HG03025 (cell line): ENCODE data around the gene FJX1.
A peak's percentile ranks its signal among the peaks of the same experiment; 100 is the strongest.

ENCODE experiments used
- ATAC-seq: cut with Tn5 transposase; IDR thresholded peaks from one replicate; pipeline ENCODE4 v1.9.1; 2021; ENCODE audit warnings: mild to moderate bottlenecking, moderate library complexity; ENCODE audit not compliant: unreplicated experiment, low FRiP score

Gene FJX1

GRCh38 chr11:35602979-35603378 is 15.3 kb upstream of the FJX1 start:
- ATAC-seq, result no peak

GRCh38 chr11:35605706-35606105 is 12.6 kb upstream of the FJX1 start:
- no peak for ATAC-seq

- ATAC-seq, result no peak
Measured at GRCh38 chr11:35606206-35606605, 12.1 kb upstream of the FJX1 start.

- ATAC-seq, result no peak
Measured at GRCh38 chr11:35608502-35608901, 9.8 kb upstream of the FJX1 start.

- ATAC-seq, result no peak
Measured at GRCh38 chr11:35609656-35610055, 8.6 kb upstream of the FJX1 start.

GRCh38 chr11:35610631-35611030 is 7.6 kb upstream of the FJX1 start:
- no peak for ATAC-seq

GRCh38 chr11:35611741-35612140 is 6.5 kb upstream of the FJX1 start:
- no peak for ATAC-seq

- no peak for ATAC-seq
Measured at GRCh38 chr11:35614939-35615569, 3.2 kb upstream of the FJX1 start.

- ATAC-seq, result no peak
Measured at GRCh38 chr11:35615921-35616900, 2.0 kb upstream of the FJX1 start.

GRCh38 chr11:35617316-35617686 is 959 bp upstream of the FJX1 start:
- no peak for ATAC-seq

GRCh38 chr11:35618497-35619115 is 346 bp downstream of the FJX1 start:
- ATAC-seq, result peak; percentile 38

- peak; percentile 25 for ATAC-seq
Measured at GRCh38 chr11:35619116-35619854, 1.0 kb downstream of the FJX1 start.

- no peak for ATAC-seq
Measured at GRCh38 chr11:35619855-35620640, 1.8 kb downstream of the FJX1 start.

GRCh38 chr11:35620795-35621194 is 2.5 kb downstream of the FJX1 start:
- ATAC-seq, result no peak

GRCh38 chr11:35621620-35622019 is 3.4 kb downstream of the FJX1 start:
- ATAC-seq, result no peak

- ATAC-seq, result no peak
Measured at GRCh38 chr11:35622070-35622469, 3.8 kb downstream of the FJX1 start.

GRCh38 chr11:35623621-35624168 is 5.4 kb downstream of the FJX1 start:
- ATAC-seq, result no peak

GRCh38 chr11:35624316-35624715 is 6.1 kb downstream of the FJX1 start:
- ATAC-seq, result no peak

- ATAC-seq, result no peak
Measured at GRCh38 chr11:35624781-35625180, 6.5 kb downstream of the FJX1 start.

GRCh38 chr11:35626501-35626900 is 8.2 kb downstream of the FJX1 start:
- no peak for ATAC-seq
